HCT116 (cell line): ENCODE measurements around the gene ST7L.

Experiments
- ATF3 ChIP-seq: IDR thresholded peaks from 2 replicates; pipeline ENCODE4 v1.6.1; 2012
- CTCF ChIP-seq, 3 experiments: fragments of 200-600 bp in 1 of 3; sonication (generic) in 1 of 3; IDR thresholded peaks in 2 of 3; conservative IDR thresholded peaks in 1 of 3; 2 replicates each; pipeline ENCODE4 v1.5.1; 2012 to 2017; ENCODE audit warnings: low read depth in 2 of 3, low read length in 2 of 3, antibody characterized with exemption in 1 of 3, borderline replicate concordance in 1 of 3, control low read depth in 1 of 3, mild to moderate bottlenecking in 1 of 3, mixed read lengths in 1 of 3, mixed run types in 1 of 3, moderate library complexity in 1 of 3; ENCODE audit not compliant: insufficient read depth in 1 of 3
- JUND ChIP-seq: IDR thresholded peaks from 2 replicates; pipeline ENCODE4 v1.6.1; 2012
- POLR2A ChIP-seq: IDR thresholded peaks from 2 replicates; pipeline ENCODE4 v1.7.0; 2011; ENCODE audit warnings: borderline replicate concordance; ENCODE audit not compliant: insufficient read depth, insufficient read length; ENCODE audit errors: extremely low read depth
- POLR2AphosphoS5 ChIP-seq: IDR thresholded peaks from 2 replicates; pipeline ENCODE4 v1.6.1; 2011; ENCODE audit warnings: mild to moderate bottlenecking, low read depth, low read length, moderate library complexity
- SP1 ChIP-seq: IDR thresholded peaks from 2 replicates; pipeline ENCODE4 v1.6.1; 2012; ENCODE audit warnings: low read depth
- ZNF274 ChIP-seq: fragments of 200-500 bp; sonication (Bioruptor generic); IDR thresholded peaks from 2 replicates; pipeline ENCODE4 v1.6.1; 2014; ENCODE audit warnings: mild to moderate bottlenecking, low read depth, low read length, inconsistent platforms

DNA sequence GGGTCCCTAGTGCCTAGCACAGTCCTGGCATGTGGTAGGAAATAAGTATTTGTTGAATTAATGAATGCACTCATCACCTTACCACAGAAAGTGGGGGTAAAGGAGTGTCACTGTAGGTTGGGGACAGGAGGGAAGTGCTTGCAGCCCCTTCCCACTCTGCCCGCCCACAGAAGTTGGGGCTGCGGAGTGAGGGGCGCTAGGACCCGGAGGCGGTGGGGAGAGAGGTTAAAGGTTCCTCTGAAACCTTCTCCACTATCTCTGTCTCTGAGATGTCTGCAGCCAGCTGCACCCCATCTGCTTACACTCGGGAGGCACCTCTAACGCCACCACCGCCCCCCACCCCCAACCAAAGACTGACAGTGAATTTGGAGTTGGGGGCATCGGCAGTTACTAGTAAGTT, 111.6 kb downstream of the ST7L start:
- TF ChIP-seq ATF3 (no peak), POLR2A (no peak), CTCF (IDR thresholded peaks at IDR 0.05 in 2 of 3, conservative IDR thresholded peaks at IDR 0.05 in 1 of 3; ENCODE audit: borderline replicate concordance in 1 of 3, insufficient read depth in 1 of 3, low read depth in 2 of 3, low read length in 2 of 3) (no peak), JUND (no peak), ZNF274 (no peak), SP1 (no peak), POLR2AphosphoS5 (no peak)
